Calu3 (cell line): ENCODE results near the gene SERPINB1. TPM values are rescaled to one million over a fixed set of nuclear protein-coding genes. Genes with fewer than 3 reads are reported as not detected.

ENCODE experiments used
- BruUV-seq: library from RNA; stranded (reverse); fragments of 400-500 nt; replicated peaks from 2 replicates; lab custom pipeline; 2021; lab: Mats Ljungman, UMichigan
- CTCF ChIA-PET: fragments of 300-600 bp; sonication (Branson Sonifier 250); formaldehyde crosslinking; loops from one replicate; lab custom pipeline; 2022; ENCODE audit warnings: antibody characterized with exemption; lab: Charles Lee
- DNase-seq: peaks from one replicate; pipeline ENCODE4 v3.0.0; 2022
- H3K27ac Mint-ChIP-seq: one replicate; pipeline ENCODE4 v1.8.0; 2022; ENCODE audit warnings: mixed read lengths; ENCODE audit not compliant: unreplicated experiment
- H3K27me3 Mint-ChIP-seq: one replicate; pipeline ENCODE4 v1.8.0; 2022; ENCODE audit warnings: mixed read lengths; ENCODE audit not compliant: unreplicated experiment
- H3K36me3 Mint-ChIP-seq: one replicate; pipeline ENCODE4 v1.8.0; 2022; ENCODE audit warnings: mild to moderate bottlenecking, moderate library complexity, mixed read lengths; ENCODE audit not compliant: insufficient read depth, unreplicated experiment
- H3K4me1 Mint-ChIP-seq: one replicate; pipeline ENCODE4 v1.8.0; 2022; ENCODE audit warnings: mild to moderate bottlenecking, low read depth, mixed read lengths; ENCODE audit not compliant: unreplicated experiment
- H3K4me3 Mint-ChIP-seq: one replicate; pipeline ENCODE4 v1.8.0; 2022; ENCODE audit warnings: mild to moderate bottlenecking, low read depth, moderate library complexity, mixed read lengths; ENCODE audit not compliant: unreplicated experiment
- H3K9me3 Mint-ChIP-seq: one replicate; pipeline ENCODE4 v1.8.0; 2022; ENCODE audit warnings: low read depth, mixed read lengths; ENCODE audit not compliant: unreplicated experiment
- intact Hi-C: fragments of 100-400 bp; cut with micrococcal nuclease; formaldehyde crosslinking; loops from one replicate; pipeline ENCODE4 v1.10.0; 2022; ENCODE audit not compliant: unreplicated experiment
- total RNA-seq: library from RNA; stranded (reverse); gene quantifications from 2 replicates; pipeline ENCODE4 v1.2.3, GENCODE V29; 2022
- TF ChIP-seq, protein P1 (sequence below): fragments of 200-600 bp; IDR thresholded peaks from one replicate; pipeline ENCODE4 v1.8.0; 2022; ENCODE audit warnings: antibody characterized with exemption; ENCODE audit not compliant: unreplicated experiment

The SERPINB1 gene
- total RNA-seq, 1 experiment from 2014 or later = 56.3 TPM

DNA sequence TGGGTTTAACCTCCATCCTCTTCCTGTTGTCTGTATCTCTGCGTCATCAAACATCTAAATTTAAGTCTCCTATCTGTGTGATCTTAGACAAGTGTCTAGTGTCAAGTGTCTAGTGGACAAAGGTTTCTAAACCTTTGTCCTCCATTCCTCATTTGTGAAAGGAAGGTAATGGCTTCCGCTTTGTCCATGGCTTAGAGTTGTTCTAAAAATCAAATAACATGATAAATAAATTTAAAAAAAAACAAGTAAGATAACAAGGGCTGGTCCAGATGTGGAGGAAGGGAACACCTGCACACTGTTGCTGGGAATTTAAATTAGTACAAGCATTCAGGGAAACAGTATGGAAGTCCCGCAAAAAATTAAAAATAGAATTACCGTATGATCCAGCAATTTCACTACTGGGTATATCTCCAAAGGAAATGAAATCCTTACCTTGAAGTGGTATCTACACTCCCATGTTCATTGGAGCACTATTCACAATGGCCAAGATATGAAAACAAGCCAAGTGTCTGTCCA, 17.6 kb upstream of the SERPINB1 start:
- no peak for DNase-seq
- Mint-ChIP-seq H3K27ac (peak overlapping the region; percentile 94), H3K4me1 (peaks cover 41% of the 10 kb centered on the region), H3K36me3 (peaks cover 17% of the 10 kb centered on the region), H3K4me3 (peak overlapping the region; percentile 55), H3K27me3 (no peaks in the 10 kb centered on the region), H3K9me3 (peaks cover 3% of the 10 kb centered on the region)
- TF ChIP-seq, protein P1, sequence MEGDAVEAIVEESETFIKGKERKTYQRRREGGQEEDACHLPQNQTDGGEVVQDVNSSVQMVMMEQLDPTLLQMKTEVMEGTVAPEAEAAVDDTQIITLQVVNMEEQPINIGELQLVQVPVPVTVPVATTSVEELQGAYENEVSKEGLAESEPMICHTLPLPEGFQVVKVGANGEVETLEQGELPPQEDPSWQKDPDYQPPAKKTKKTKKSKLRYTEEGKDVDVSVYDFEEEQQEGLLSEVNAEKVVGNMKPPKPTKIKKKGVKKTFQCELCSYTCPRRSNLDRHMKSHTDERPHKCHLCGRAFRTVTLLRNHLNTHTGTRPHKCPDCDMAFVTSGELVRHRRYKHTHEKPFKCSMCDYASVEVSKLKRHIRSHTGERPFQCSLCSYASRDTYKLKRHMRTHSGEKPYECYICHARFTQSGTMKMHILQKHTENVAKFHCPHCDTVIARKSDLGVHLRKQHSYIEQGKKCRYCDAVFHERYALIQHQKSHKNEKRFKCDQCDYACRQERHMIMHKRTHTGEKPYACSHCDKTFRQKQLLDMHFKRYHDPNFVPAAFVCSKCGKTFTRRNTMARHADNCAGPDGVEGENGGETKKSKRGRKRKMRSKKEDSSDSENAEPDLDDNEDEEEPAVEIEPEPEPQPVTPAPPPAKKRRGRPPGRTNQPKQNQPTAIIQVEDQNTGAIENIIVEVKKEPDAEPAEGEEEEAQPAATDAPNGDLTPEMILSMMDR = no peak
- no TSS peak for BruUV-seq
- intact Hi-C loops = no loop called here
- CTCF ChIA-PET = no interaction called here

DNA sequence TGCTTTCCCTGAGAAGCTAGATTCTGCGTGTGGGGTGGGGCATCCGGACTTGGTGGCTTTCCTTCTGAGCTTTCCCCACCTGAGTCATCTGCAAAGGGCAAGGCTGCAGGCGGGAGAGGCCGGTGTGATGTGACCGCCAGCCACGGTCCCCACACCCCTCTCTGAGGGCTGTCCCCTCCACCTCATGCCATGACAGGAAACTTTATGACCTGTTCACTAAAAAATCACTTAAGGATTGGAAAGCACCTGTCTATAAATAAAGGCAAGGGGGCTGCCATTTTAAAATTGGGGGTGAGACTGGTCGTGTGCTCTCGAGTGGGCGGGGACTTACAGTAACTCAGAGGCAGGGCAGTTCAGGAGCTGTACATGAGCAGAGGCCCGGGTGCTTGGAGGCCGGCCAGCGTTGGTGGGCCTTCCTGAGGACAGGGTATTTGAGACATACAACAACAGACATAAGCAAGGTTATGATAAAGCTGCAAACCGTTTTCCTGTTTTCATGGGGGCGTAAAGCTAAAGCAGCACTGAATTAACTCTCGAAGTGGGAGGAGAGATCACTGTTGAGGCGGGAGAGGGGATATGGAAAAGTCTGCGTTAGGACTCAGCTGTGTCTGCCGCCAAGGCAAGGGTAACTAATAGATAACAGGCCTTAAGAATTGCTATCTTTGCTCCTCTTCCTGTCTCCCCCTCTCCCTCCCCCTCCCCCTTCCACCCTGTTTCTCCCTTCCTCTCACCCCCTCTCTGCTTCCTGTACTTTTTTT, 16.1 kb upstream of the SERPINB1 start:
- DNase-seq = peak; percentile 82
- no peaks in the 10 kb centered on the region for H3K27me3 Mint-ChIP-seq
- H3K36me3 Mint-ChIP-seq = peaks cover 26% of the 10 kb centered on the region
- BruUV-seq = no TSS peak
- peak overlapping the region; percentile 94 for H3K27ac Mint-ChIP-seq
- CTCF ChIA-PET = interaction anchor here (0.7 to 1.4 kb wide), 6 partner anchors 11 to 103 kb away, joined by 3 to 6 read pairs (median 4); partner anchors contain the start of gene SERPINB1
- peaks cover 56% of the 10 kb centered on the region for H3K4me1 Mint-ChIP-seq
- TF ChIP-seq, protein P1 = no peak
- peak overlapping the region; percentile 55 for H3K4me3 Mint-ChIP-seq
- intact Hi-C loops = no loop called here
- peaks cover 3% of the 10 kb centered on the region for H3K9me3 Mint-ChIP-seq

DNA sequence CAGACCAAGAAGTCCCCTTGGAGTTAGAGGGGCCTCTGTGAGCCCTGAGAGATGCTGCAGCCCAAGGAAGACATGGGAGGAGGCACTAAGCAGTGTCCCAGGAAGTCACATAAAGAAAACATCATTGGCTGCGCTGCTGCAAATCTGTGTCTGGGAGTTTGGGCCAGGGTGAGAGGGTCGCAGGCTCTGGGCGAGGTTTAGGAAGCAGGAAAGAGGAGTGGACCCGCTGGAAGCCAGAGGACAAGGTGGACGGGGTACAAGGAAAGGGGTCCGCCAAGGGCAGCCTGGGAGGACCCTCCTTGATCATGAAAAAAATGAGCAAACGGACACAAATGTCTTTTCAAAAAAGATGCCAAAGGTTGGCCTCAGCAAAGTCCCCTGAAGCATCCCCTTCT, 15.5 kb upstream of the SERPINB1 start:
- peaks cover 59% of the 10 kb centered on the region for H3K4me1 Mint-ChIP-seq
- no TSS peak for BruUV-seq
- peak overlapping the region; percentile 94 for H3K27ac Mint-ChIP-seq
- peak overlapping the region; percentile 55 for H3K4me3 Mint-ChIP-seq
- H3K36me3 Mint-ChIP-seq = peaks cover 26% of the 10 kb centered on the region
- intact Hi-C loops = no loop called here
- TF ChIP-seq, protein P1 = no peak
- no peak for DNase-seq
- peaks cover 3% of the 10 kb centered on the region for H3K9me3 Mint-ChIP-seq
- CTCF ChIA-PET = interaction anchor here (0.9 to 1.4 kb wide), 4 partner anchors 11 to 21 kb away, joined by 3 to 6 read pairs (median 4); partner anchors contain the start of gene SERPINB1
- no peaks in the 10 kb centered on the region for H3K27me3 Mint-ChIP-seq

DNA sequence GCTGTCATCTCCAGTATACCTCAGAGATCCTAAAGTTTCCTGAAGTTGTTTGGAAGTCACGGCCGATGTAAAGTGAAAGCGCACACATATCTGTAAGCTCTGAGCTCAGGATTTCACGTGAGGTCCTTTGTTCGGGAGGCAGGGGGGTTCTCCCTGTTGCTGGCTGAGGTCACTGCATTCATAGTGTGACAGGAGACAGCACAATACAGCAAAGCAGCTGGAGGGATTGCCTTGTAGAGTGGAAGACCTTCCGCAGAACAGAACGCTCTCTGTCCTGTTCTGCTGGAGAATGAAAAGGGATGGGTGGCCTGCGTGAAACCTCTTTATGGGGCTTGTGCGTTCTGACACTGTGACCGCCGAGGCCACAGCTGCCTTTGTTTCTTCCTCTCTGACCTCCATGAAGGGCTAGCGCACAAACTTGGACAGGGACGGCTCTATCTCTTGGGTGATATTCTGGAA, 13.4 kb upstream of the SERPINB1 start:
- no peak for DNase-seq
- Mint-ChIP-seq H3K4me1 (peaks cover 59% of the 10 kb centered on the region), H3K27me3 (no peaks in the 10 kb centered on the region), H3K4me3 (peak overlapping the region; percentile 37), H3K9me3 (no peaks in the 10 kb centered on the region), H3K36me3 (peaks cover 26% of the 10 kb centered on the region), H3K27ac (peak overlapping the region; percentile 97)
- intact Hi-C loops = loop anchor here (2.0 kb wide), 1 partner anchor 56 kb away; no protein-coding TSS in a partner anchor
- no TSS peak for BruUV-seq
- CTCF ChIA-PET = interaction anchor here (0.6 kb wide), 1 partner anchor 57 kb away, joined by 4 read pairs; no protein-coding TSS in a partner anchor
- TF ChIP-seq, protein P1 = no peak
